ENCODE results near the gene AGAP1. TPM values are rescaled to one million over a fixed set of nuclear protein-coding genes. Genes with fewer than 3 reads are reported as not detected.
A peak's percentile ranks its signal among the peaks of the same experiment; 100 is the strongest.

The AGAP1 gene
- total RNA-seq, 6 experiments from 2014 or later: 8.1 to 11.2 (median 9.8) TPM

DNA sequence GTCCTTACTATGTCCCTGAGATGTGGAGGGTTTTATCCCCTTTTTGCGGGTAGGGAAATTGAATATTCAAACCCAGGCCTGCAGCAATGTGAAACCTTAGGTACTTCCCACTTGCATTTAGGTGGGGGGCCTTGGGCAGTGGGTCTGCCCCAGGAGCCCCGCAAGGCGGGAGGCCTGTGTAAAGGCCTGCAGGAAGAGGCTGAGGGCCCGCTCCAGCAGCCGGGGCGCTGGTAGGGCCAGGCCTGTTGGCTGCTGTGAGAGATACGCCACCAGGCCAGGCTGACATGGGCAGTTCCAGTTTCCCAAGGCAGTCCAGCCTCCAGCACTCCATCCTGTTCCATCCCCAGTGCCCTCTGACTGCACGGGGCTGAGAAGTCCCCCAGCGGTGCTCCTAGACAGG is 610.1 kb downstream of the AGAP1 start:
- Histone ChIP-seq H3K36me3 (no peaks in the 10 kb centered on the region), H3K4me1 (no peaks in the 10 kb centered on the region), H3K9me3 (no peaks in the 10 kb centered on the region), H3K4me3 (no peak overlapping the region), H3K27ac (no peak overlapping the region), H3K27me3 (no peaks in the 10 kb centered on the region)
- ATAC-seq: no peak
- intact Hi-C loops (cut with DNase I): no loop called here
- no peak for TF ChIP-seq POLR2A (IDR thresholded peaks at IDR 0.05)
- TF ChIP-seq, protein P1, sequence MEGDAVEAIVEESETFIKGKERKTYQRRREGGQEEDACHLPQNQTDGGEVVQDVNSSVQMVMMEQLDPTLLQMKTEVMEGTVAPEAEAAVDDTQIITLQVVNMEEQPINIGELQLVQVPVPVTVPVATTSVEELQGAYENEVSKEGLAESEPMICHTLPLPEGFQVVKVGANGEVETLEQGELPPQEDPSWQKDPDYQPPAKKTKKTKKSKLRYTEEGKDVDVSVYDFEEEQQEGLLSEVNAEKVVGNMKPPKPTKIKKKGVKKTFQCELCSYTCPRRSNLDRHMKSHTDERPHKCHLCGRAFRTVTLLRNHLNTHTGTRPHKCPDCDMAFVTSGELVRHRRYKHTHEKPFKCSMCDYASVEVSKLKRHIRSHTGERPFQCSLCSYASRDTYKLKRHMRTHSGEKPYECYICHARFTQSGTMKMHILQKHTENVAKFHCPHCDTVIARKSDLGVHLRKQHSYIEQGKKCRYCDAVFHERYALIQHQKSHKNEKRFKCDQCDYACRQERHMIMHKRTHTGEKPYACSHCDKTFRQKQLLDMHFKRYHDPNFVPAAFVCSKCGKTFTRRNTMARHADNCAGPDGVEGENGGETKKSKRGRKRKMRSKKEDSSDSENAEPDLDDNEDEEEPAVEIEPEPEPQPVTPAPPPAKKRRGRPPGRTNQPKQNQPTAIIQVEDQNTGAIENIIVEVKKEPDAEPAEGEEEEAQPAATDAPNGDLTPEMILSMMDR (IDR thresholded peaks at IDR 0.05): no peak
- DNase-seq: peak in 1 of 3 donors; percentile 32
- 100% methylated on average over 1 of the region's 9 CpGs for WGBS (ENCODE audit: insufficient coverage, low coverage, low lambda C conversion rate, missing lambda C conversion rate)

DNA sequence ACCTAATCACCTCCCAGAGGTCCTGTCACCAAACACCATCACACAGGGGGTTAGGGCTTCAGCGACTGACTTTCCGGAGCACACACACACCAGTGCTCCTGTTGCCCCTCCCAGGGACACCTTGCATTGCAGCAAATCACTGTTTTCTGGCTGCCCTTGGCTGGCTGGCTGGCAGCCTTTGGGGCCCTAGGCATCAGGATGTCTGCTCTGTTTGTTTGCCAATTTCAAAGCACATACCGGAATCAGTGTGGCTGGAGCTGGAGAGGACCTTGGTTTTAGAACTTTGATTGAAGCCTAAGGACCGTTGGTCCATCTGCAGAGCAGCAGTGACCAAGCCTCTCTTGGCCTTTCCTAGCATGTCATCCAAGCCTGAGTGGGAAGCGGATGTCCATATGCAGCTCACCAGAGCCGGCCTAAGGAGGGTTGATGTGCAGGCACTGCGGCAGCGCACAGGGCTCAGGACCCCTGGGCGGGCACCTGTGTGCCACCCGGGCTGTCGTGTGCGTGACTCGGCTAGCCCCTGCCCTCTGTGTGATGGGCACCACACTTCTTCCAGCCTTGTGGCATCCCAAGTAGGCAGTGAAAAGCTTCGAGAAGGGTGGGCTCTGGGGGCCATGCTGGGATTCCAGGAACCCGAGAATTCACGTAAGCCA is 612.2 kb downstream of the AGAP1 start:
- TF ChIP-seq, protein P1 (IDR thresholded peaks at IDR 0.05): no peak
- TF ChIP-seq POLR2A (IDR thresholded peaks at IDR 0.05): no peak
- DNase-seq (peak in 1 of 3 donors; percentile 30), ATAC-seq (peak in 1 of 4 donors; percentile 8)
- Histone ChIP-seq H3K27ac (no peak overlapping the region), H3K9me3 (no peaks in the 10 kb centered on the region), H3K36me3 (no peaks in the 10 kb centered on the region), H3K27me3 (no peaks in the 10 kb centered on the region), H3K4me1 (no peaks in the 10 kb centered on the region), H3K4me3 (no peak overlapping the region)
- WGBS (ENCODE audit: insufficient coverage, low coverage, low lambda C conversion rate, missing lambda C conversion rate): 93% methylated on average over 4 of the region's 16 CpGs
- intact Hi-C loops (cut with DNase I): no loop called here

DNA sequence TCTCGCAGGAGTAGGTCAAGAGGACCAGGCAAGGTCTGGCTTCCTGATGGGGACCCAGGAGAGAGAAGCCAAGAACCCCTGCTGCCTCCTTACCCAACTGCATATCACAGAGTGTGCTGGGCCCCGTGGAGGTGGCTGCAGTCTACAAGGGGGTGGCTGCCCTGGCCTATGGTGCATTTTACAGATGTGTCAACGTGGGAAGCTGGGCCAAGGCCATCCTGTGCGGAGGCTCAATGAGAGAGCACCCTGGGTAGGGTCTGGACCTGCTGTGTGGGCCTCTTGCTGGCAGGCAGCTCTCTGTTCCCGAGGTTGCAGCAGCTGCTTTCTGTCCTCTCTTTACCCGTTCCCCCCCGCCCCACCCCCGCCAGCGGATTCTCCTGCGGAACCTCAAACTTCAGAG is 612.9 kb downstream of the AGAP1 start:
- no peak overlapping the region for H3K27ac ChIP-seq
- no peaks in the 10 kb centered on the region for H3K9me3 ChIP-seq
- H3K27me3 ChIP-seq: no peaks in the 10 kb centered on the region
- intact Hi-C loops (cut with DNase I): no loop called here
- no peak overlapping the region for H3K4me3 ChIP-seq
- no peak for ATAC-seq
- no peaks in the 10 kb centered on the region for H3K36me3 ChIP-seq
- TF ChIP-seq POLR2A (IDR thresholded peaks at IDR 0.05): no peak
- TF ChIP-seq, protein P1 (IDR thresholded peaks at IDR 0.05): no peak
- DNase-seq: peak in 1 of 3 donors; percentile 35
- H3K4me1 ChIP-seq: no peaks in the 10 kb centered on the region
- no CpG with 5 or more reads among the region's 10 CpGs for WGBS (ENCODE audit: insufficient coverage, low coverage, low lambda C conversion rate, missing lambda C conversion rate)

DNA sequence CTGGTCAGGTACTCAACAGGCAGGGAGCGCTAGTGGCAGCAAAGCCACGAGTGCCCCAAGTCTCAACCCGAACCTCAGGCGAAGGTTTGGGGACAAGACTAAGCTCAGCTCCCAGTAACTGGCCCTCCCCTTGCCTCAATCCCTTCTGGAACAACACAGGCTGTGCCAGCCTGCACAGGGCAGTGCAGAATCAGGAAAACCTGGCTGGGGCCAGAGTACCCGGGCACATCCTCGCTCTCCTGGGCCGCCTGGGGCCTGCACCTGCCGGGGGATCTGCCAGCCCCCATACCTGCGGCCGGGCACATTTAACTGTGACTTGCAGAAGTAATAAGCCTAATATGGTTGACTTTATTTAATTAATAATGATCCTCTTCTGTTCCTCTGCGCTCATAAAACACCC is 613.7 kb downstream of the AGAP1 start:
- H3K4me1 ChIP-seq: no peaks in the 10 kb centered on the region
- H3K27me3 ChIP-seq: no peaks in the 10 kb centered on the region
- no peaks in the 10 kb centered on the region for H3K36me3 ChIP-seq
- H3K9me3 ChIP-seq: no peaks in the 10 kb centered on the region
- H3K27ac ChIP-seq: no peak overlapping the region
- TF ChIP-seq, protein P1 (IDR thresholded peaks at IDR 0.05): no peak
- TF ChIP-seq POLR2A (IDR thresholded peaks at IDR 0.05): no peak
- DNase-seq (peak in 1 of 3 donors; percentile 20), ATAC-seq (no peak)
- H3K4me3 ChIP-seq: no peak overlapping the region
- WGBS (ENCODE audit: insufficient coverage, low coverage, low lambda C conversion rate, missing lambda C conversion rate): 72% methylated on average over 2 of the region's 11 CpGs
- intact Hi-C loops (cut with DNase I): no loop called here

Data from right lobe of liver (tissue), 6 donors.